Islet precursor cell (in vitro differentiated cells): ENCODE results near the gene TMEM200A.
"Not testable (repeated sequence)": the region's sequence is repeated elsewhere in the genome, so short reads cannot be mapped to it uniquely, and the experiment has no call there.

Experiments used
- DNase-seq: peaks from one replicate; pipeline ENCODE4 v3.0.0-alpha.2; 2018

TMEM200A gene

GRCh38 chr6:130365166-130366106 lies at the start of gene TMEM200A:
TSS of gene TMEM200A (plus strand) at chr6:130366017. CDS start at chr6:130440423, 74,406 bp downstream.
- peak; percentile 91 for DNase-seq

DNA sequence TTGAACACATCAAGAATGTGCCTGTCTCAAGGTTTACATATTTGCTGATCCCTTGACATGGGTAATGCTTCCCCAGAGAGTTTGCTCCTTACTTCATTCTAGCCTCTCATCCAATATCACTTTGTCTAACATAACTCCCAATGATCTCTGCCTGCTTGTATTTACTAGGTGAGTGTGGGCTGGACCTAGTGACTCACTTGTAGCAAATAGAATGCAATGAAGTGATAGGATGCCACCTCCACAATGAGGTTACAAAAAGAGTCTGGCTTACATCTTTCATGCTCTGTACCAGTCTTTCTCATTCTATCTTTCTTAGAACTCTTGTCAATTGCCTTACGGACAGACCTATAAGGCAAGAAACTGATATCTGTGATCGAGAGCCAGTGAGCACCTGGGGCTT lies 44.9 kb upstream of the TMEM200A start:
- DNase-seq: no peak

DNA sequence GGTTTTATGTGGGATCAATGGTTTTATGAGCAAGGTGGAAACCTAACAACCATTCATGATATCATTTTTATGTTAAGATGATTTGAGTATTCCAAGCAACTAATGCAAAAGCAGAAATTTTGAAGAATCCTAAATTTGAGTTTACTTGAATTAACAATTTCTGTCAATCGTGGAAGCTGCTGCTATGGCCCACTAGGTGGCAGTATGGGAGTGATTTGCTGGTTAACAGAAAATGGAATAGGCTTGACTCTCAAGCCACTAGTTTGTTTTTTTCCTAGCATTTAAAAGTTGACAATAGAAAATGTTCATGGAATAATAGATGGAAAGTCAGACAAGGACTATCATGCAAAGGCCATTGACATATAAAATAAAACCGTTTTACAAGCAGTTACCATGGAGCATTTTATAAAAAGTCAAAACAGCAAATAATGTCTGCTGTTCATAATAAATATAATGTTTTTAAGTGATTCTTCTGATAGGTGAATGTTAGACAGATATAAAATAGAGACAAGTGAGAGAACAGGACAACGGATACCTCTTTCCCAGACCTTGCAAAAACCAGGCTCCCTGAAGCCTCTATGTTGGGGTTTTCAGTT lies 43.0 kb upstream of the TMEM200A start:
- DNase-seq: no peak

GRCh38 chr6:130324657-130325056 lies 41.2 kb upstream of the TMEM200A start:
- DNase-seq: no peak

DNA sequence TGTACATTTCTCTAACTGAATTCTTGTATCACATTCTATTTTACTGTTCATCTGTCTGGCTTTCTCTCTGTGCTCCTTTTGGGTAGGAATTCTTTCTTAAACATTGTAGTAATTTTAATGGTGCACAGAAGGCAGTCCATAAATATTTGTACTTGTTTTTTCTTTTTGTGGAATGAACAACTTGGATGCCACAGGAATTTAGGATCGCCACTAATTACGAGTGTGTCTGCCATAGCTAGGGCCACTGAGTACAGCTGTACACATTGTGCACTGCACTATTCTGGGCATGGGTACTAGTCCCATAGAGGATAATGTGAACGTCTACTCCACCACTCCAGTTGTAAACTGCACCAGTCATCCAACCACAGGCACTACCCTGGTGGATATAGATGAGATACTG lies 39.3 kb upstream of the TMEM200A start:
- no peak for DNase-seq

DNA sequence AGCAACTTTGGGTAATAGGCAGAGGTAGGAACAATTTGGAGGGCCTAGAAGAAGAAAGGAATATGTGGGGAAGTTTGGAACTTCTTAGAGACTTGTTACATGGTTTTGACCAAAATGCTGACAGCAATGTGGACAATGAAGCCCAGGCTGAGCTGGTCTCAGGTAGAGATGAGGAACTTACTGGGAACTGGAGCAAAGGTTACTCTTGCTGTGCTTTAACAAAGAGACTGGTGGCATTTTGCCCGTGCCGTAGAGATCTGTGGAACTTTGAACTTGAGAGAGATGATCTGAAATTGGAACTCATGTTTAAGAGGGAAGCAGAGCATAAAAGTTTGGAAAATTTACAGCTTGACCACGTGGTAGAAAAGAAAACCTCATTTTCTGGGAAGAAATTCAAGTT lies 28.3 kb upstream of the TMEM200A start:
- no peak for DNase-seq

GRCh38 chr6:130346324-130346723 lies 19.5 kb upstream of the TMEM200A start:
- not testable (repeated sequence) for DNase-seq

DNA sequence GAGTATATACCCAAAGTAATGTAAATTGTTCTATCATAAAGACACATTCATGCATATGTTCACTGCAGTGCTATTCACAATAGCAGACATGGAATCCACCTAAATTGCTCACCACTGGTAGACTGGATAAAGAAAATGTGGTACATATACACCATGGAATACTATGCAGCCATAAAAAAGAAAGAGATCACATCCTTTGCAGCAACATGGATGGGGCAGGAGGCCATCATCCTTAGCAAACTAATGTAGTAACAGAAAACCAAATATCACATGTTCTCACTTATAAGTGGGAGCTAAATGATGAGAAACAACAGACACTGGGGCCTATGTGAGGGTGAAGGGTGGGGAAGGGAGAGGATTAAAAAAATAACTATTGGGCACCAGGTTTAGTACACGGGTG lies 11.5 kb upstream of the TMEM200A start:
- no peak for DNase-seq

GRCh38 chr6:130355572-130355971 lies 10.2 kb upstream of the TMEM200A start:
- no peak for DNase-seq

GRCh38 chr6:130357436-130357835 lies 8.4 kb upstream of the TMEM200A start:
- no peak for DNase-seq

DNA sequence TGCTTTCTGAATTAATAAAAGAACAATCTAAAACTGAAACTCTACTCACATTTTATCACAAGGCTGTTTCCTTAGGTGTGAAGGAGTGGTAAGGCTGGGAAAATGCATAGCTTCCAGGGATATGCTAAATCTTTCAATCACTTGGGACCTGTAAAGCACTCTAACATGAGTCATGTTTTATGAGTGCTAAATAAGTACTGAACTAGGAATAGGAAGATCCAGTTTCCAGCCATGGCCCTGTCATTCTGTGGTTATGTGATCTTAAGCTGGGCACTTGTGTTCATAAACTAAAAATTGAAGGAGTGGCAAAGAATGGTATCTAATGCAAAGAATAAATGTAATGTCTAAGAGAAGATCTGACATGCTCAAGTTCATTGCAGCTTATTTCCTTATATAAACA lies 6.1 kb upstream of the TMEM200A start:
- DNase-seq: no peak

DNA sequence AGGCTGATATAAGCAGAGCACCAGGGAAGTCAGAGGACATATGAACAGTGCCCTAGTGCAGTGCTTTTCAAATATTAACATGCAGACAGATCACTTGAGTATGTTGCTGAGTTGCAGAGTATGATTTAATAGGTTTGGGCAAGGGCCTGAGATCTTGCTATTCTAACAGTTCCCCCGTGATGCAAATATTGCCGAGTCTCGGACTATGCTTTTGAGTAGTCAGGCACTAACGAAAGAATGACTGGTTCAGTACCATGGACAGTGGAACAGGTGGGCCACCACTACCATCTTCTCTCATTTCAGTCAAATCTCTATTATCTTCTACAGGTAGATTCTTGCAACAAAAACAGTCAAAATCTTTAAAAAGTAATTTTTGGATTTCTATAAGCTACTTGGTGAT lies 3.7 kb upstream of the TMEM200A start:
- no peak for DNase-seq

GRCh38 chr6:130364224-130364780 lies 1.5 kb upstream of the TMEM200A start:
- no peak for DNase-seq

- DNase-seq: peak; percentile 90
Measured at GRCh38 chr6:130366107-130367005, 539 bp downstream of the TMEM200A start.

DNA sequence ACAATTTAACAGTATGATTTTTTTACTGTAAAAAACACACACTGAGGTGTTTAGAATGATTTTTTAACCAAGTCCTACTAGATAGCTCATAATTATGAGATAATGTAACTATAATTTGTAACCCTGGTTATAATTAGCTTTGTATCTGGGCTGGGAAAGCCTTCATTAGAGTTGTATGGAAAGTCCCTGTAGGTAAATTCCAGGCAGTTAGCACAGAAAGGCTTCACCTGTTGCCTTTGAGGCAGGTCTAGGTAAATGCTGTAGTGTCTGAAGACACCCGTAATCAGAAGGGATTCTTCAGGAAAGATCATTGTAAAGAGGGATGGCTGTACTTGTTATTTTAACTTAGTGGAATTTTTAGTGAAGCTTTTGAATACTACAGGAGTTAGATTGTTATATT lies 1.9 kb downstream of the TMEM200A start:
- DNase-seq: no peak

DNA sequence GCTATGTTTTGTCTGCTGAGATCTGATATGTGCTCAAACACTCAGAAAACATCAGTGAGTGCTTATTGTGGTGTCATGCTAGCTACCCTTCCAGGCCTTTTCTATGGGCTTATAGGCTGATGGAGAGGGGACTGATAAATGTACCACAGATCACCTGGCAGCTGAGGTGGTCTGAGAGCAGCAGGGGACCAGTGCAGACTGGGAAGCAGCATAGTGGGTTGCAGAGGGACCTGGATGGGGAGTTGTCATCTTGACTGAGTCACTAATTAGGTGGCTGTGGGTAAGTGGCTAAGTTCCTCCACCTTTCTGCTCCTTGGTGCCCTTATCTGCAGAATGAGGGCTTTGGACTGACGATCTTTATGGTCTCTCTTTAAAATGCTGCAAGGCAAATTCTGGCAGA lies 2.8 kb downstream of the TMEM200A start:
- no peak for DNase-seq

GRCh38 chr6:130369831-130370230 lies 4.0 kb downstream of the TMEM200A start:
- DNase-seq: no peak

DNA sequence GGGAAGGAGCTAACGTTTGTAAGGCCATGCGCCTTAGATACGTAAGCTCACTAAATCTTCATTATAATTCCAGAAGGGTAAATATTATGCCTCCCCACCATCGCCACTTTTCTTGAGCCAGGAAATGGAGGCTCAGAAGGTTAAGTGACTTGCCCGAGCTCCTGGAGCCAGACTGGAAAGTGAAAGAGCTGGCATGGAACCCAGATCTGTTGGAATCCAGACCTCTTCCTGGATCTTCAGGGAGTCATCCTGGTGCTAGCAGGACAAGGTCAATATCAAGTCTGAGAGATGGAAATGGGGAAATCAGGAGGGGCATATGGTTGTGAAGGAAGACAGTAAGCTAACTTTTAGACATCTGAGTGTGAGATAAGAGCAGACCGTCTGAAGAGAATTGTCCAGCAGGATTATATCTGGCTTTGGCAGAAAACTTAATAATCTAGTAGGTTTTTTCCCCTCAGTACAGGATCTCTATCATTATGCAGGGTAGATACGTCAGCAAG lies 6.2 kb downstream of the TMEM200A start:
- no peak for DNase-seq

GRCh38 chr6:130372786-130373185 lies 7.0 kb downstream of the TMEM200A start:
- DNase-seq: no peak

- no peak for DNase-seq
Measured at GRCh38 chr6:130373992-130374391, 8.2 kb downstream of the TMEM200A start.

DNA sequence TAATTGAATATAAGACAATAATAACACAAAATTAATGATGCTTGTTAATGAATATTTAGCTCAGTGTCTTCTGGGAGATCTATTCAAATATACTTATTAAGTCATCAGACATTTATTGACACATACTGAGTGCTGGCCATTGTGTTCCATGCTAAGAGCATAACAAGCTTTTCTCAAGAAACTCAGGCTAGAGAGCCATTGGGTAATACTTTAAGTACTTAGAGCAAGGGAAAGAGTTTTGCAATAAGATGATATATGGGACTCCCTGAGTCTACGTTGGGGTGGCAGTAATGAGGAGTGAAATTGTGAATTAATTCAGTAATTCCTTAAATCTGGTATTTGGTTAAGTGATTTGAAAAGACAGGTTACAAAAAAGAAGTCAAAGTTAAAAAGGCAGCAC lies 11.1 kb downstream of the TMEM200A start:
- DNase-seq: no peak

- no peak for DNase-seq
Measured at GRCh38 chr6:130377371-130377770, 11.6 kb downstream of the TMEM200A start.

- DNase-seq: no peak
Measured at GRCh38 chr6:130377915-130378314, 12.1 kb downstream of the TMEM200A start.
